HG02642 (cell line): ENCODE measurements around the gene CABLES1.

ENCODE experiments used
- ATAC-seq: cut with Tn5 transposase; IDR thresholded peaks from one replicate; pipeline ENCODE4 v1.9.1; 2021; ENCODE audit warnings: mild to moderate bottlenecking; ENCODE audit not compliant: unreplicated experiment, poor library complexity

CABLES1 gene

DNA sequence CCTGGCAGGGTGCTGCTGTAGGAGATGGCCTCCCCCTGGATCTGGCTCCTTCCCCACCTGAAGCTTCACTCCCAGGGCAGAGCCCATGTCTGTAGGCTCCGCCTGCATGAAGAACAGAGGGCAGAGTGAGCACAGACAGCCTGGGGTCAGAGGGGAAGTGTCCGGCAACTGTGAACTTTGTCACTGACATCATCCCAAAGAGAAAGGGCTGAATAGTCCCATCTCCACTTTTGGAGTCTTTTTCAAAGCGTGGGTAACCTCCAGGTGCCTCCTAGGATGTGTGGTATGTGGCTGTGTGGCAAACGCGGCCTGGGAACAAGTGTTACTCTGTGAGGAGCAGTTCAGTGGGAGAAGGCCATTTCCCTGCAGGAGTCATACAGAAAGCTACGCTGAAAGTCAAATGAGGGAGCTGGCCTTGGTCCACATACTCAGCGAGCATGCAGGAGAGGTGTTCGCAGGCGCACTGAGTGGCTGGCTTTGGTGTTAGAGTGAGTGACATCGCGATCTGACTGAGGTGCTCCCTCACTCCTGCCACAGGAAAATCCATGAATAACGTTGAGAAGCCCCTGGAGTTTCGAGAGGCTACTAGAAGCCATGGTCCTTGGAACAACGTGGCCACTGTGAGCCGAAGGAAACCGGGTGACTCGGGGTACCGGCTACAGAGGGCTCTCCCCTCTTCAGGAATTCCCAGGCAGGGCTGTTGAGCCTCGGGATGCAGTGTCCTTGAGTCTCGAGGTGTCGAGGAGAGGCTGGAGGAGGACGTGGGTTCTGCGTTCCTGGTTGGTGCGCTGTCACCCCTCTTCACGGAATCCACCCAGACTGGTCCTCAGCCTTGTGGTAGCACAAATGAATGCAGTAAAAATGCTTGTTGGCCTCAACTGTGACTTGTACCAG is 54.7 kb downstream of the CABLES1 start:
- ATAC-seq, result no peak

DNA sequence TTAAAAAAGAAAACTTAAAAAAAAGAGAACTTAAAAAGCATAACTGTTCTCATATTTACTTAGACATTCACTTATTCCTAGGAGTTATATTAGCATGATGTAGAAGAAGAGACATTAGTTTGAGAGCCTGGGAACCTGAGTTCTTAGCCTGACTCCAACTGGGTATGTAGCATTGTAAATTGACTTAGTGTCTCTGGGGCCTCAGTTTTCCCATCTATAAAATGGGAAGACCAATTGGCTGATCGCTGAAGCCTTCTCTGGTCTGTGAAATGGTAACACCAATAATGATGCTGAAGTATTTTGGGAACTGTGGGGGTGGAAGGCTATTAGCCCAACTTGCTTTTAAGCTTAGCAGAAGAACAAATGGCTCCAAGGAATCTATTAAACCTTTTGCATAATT is 55.9 kb downstream of the CABLES1 start:
- ATAC-seq, result no peak

GRCh38 chr18:23193742-23194141 is 58.5 kb downstream of the CABLES1 start:
- ATAC-seq, result no peak

- no peak for ATAC-seq
Measured at GRCh38 chr18:23194155-23194996, 59.1 kb downstream of the CABLES1 start.

GRCh38 chr18:23194997-23195957 is 60.0 kb downstream of the CABLES1 start:
- no peak for ATAC-seq

DNA sequence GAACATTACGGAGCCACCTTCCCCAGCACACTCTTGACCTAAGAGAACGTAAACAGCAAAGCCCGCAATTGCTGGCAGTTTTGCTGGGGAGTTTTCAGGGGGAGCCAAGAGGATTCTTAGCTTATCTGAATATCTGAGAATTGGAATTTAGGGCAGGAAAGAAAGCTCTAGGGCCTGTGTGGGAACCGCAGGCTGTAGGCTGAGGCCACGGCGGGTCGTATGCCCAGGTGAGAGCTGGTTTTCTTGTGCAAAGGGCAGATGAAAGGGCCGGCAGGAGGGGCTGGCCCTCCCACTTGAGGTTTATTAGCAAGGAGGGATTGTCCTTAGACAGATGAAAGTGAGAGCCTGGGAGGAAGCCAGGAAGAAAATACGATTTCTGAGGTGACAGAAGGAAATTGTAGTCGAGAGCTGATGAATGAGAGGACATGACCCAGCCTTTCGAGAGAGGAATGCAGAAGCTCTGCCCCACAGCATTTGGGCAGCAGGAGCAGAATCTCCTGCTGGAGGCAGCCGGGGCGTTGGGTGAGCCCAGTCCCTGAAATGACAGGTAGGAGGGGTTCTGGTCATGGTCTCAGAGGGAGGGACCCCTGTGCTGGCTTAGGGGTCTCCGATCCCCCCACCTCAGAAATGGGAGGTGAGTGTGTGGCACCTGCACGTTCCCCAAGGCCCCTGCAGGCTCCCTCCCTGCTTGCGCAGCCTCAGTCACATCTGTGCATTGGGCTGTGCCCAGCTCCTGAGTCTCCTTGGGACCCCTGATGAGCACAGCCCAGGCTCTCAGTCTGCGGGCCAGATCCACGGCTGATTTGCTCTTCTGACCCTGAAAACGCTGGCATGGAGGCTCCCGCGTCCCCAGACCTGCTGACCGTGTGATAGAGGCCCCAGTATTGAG is 61.1 kb downstream of the CABLES1 start:
- ATAC-seq, result no peak

GRCh38 chr18:23198217-23198845 is 63.0 kb downstream of the CABLES1 start:
- no peak for ATAC-seq

GRCh38 chr18:23200756-23201155 is 65.5 kb downstream of the CABLES1 start:
- ATAC-seq, result no peak

DNA sequence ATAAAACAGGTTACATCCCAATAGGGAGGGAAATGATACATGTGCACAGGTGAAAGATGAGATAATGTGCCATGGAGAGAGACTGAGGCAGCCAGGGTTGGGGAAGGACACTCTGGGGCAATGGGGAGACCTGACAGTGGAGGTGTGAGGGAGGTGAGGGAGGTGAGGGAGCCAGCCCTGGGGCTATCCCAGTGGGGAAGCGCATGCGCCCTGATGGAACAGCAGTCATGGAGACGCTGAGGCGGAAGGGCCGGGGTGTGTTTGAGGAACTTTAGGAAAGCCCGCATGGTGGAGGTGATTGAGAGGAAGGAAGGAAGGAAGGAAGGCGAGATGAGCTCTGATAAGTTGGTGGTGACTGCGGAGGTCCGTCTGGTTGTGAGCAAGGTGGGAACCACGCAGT is 66.5 kb downstream of the CABLES1 start:
- no peak for ATAC-seq

DNA sequence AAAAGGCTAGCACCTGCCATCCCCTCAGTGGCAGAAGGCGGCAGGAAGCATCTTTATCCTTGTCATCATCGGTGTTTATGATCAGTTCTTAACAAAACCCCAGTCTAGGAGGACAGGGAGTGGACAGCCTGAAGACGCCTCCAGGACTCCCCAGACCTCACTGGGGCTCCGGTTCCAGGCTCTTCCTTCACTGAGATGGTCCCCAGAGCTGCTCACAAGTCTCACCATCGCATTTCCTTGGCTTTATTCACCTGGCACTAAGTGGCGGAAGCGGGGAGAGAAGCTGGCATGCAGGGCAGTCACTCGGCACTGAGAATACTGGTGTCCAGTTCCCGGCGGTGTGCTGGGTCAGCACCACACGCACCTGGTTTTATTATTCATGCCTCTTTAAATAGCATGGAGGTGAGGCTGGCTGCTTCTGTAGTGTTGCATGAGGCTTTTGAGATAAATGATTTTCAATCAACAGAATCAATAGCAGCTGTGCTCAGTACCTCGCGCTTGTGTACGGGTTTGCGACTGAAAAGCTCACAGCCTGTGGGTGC is 68.7 kb downstream of the CABLES1 start:
- no peak for ATAC-seq

GRCh38 chr18:23204589-23205235 is 69.4 kb downstream of the CABLES1 start:
- no peak for ATAC-seq

DNA sequence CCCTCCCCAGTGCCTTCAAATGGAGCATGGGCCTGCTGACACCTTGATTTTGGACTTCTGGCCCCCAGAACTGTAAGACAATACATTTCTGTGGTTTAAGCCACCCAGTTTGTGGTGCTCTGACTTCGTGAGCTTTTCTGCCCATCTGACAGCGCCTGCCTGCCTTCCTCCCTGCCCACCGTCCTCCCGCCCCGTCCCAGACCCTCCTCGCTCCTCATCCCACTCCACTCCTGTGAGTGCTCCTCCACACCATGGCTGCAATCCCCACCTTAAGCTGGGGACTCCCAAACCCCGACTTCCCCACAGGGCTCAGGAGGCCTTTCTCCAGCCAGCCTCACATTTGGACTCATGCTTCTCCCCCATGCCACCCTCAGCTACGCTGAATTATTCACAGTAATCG is 70.7 kb downstream of the CABLES1 start:
- ATAC-seq, result no peak

DNA sequence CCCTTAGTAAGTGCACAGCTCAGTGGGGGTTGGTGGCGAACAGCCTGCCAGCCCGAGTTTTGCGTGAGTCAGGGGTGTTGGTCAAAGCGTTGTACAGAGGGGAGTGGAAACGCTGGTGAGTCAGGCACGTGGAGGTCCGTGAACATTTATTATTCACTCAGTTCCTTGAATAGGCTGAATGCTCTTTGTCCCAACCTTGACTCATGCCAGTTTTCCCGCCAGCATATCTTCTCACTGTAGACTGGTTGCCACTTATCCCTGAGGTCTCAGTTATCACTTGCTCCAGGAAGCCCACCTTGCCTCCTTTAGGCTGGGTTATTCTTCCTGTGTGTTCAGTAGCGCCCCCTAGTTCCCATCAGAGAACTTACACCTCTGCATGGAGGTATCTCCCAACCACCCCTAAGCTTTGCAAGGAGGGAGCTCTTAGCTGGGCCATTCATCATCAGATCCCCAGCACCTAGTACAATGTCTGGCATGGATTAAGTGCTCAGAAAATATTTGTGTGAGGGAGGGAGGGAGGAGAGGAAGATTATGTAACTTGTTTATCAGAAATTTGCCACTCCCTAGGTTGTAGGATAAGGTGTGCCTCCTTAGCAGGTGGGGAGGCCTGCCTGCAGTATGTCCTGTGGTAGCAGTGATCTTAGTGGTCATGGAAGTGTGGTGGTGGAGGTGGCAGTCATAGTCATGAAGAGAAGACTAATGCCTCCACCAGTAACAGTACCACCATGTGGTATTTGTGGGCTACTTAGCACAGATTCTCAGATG is 72.1 kb downstream of the CABLES1 start:
- ATAC-seq, result no peak

DNA sequence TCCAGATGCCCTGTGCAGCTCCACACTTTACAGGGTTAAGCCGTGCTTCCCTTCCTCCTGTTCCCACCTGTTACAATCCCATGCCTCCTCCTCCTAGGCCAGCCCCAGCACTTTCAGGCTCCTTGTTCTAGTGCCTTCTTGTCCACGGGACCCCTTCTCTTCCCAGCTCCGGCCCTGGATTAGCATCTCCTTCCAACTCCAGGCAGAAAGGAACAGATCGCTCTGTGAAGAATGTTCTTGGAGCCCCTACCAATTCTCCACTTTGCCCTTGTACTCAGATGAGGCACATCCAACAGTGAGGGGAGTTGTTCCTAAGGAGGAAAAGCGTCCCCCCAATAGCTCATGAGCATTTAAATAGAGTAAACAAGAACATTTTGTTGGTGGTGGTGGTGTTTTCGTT is 72.7 kb downstream of the CABLES1 start:
- ATAC-seq, result no peak

DNA sequence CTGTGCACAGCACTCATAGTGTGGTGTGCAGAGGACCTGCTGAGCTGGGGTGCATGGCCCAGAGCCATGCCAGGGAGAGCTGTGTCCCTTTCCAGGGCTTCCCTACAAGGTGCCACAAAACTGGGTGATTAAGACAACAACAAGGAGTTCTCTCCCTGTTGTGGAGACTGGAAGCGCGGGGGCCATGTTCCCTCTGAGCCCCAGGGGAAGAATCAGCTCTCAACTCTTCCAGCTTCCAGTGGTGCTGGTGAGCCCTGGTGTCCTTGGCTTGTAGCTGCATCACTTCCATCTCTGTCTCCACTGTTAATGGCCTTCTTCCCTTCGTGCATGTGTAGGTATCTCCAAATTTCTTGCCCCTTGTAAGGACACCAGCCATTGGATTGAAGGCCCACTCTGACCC is 73.3 kb downstream of the CABLES1 start:
- no peak for ATAC-seq

DNA sequence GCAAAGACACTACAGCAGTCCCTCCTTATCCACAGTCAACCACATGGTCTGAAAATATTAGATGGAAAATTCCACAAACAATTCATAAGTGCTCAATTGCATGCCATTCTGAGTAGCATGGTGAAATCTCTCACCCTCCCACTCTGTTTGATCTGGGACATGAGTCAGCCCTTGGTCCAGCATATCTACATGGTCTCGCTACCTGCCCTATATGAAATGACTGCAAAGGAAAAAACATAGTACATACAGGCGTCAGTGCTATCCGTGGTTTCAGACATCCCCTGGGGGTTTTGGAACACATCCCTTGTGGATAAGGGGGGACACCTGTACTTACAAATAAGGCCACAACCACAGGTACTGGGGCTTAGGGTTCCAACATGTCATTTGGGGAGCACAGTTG is 73.7 kb downstream of the CABLES1 start:
- ATAC-seq, result no peak

- no peak for ATAC-seq
Measured at GRCh38 chr18:23209796-23210195, 74.5 kb downstream of the CABLES1 start.
